ENCODE measurements around the gene RALA. TPM values are rescaled to one million over a fixed set of nuclear protein-coding genes. Genes with fewer than 3 reads are reported as not detected.

RALA gene
- total RNA-seq, 1 donor from 2014 or later, result 79.2 TPM

DNA sequence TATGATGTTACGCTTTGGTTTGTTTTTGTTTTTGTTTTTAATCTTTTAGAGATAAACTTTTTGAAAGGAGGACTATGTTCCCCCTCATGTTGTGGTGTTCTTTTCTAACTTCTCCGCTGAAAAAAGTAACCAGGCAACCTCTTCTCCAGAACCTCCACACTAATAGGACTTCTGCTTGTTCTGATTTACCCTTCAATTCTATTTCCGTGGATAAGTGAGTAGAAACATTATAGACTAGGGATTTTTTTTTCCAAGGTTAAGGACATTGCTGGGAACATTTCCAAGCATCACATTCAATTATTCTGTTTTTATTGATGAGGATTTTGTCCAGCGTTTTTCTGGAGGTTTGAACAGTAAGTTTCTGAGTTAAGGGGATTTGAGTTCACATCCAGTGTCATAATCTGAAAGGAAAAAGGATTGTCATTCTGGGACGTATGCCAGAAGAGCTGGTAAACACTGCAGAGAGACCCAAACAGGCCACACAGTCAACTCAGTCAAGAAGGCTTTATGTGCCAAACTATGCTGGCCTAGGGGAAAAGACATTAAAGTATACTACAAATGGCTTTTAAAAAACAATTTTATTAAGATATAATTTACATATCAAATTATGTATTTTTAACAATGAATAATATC, 28.3 kb upstream of the RALA start:
- no peak for TF ChIP-seq CTCF (IDR thresholded peaks at IDR 0.05; ENCODE audit: insufficient read depth, low read length, poor library complexity, severe bottlenecking)
- H3K36me3 ChIP-seq (ENCODE audit: control insufficient read depth, insufficient read depth, low read length), result no peaks in the 10 kb centered on the region
- no peak for DNase-seq (ENCODE audit: low read depth)
- no peaks in the 10 kb centered on the region for H3K27me3 ChIP-seq (ENCODE audit: control insufficient read depth, insufficient read depth, low read length)
- H3K4me3 ChIP-seq (ENCODE audit: low read depth, low read length), result no peak overlapping the region

DNA sequence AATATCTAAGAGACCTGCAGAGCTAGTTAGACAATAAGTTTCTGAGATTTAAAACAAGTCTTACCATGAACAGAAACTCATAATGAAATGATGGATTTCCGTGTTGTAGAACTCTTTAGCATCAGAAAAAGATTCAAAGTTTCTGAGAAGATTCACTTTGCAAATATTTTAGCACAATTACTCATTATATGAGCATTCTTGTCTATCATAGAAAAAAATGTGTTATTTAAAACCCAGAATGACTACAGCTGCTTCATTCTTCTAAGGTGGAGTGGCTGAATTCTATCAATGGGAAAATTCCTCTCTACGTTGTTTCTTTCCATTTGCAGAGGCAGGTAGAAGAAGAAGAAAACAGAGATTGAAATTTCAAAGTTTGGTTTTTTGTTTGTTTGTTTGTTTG, 21.0 kb upstream of the RALA start:
- no peak for TF ChIP-seq CTCF (IDR thresholded peaks at IDR 0.05; ENCODE audit: insufficient read depth, low read length, poor library complexity, severe bottlenecking)
- H3K4me3 ChIP-seq (ENCODE audit: low read depth, low read length), result no peak overlapping the region
- no peaks in the 10 kb centered on the region for H3K27me3 ChIP-seq (ENCODE audit: control insufficient read depth, insufficient read depth, low read length)
- no peaks in the 10 kb centered on the region for H3K36me3 ChIP-seq (ENCODE audit: control insufficient read depth, insufficient read depth, low read length)
- no peak for DNase-seq (ENCODE audit: low read depth)

GRCh38 chr7:39603924-39604323, 19.4 kb upstream of the RALA start:
- no peak for DNase-seq (ENCODE audit: low read depth)
- Histone ChIP-seq H3K4me3 (ENCODE audit: low read depth, low read length) (no peak overlapping the region), H3K36me3 (ENCODE audit: control insufficient read depth, insufficient read depth, low read length) (no peaks in the 10 kb centered on the region), H3K27me3 (ENCODE audit: control insufficient read depth, insufficient read depth, low read length) (no peaks in the 10 kb centered on the region)
- TF ChIP-seq CTCF (IDR thresholded peaks at IDR 0.05; ENCODE audit: insufficient read depth, low read length, poor library complexity, severe bottlenecking), result no peak

DNA sequence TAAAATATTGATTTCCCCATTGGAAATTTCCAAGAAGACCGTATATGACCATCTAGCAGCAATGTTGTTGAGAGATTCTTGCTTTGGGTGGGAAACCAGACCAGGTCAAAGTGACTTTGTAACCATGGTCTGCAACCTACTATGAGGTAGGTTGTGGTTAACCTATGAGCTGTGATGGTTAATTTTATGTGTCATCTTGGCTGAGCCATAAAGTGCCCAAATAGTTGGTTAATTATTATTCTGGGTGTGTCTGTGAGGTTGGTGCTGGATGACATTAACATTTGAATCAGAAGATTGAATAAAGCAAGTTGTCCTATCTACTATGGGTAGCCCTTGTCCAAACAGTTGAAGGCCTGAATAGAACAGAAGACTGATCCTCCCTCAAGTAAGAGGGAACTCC, 18.3 kb upstream of the RALA start:
- Histone ChIP-seq H3K4me3 (ENCODE audit: low read depth, low read length) (no peak overlapping the region), H3K36me3 (ENCODE audit: control insufficient read depth, insufficient read depth, low read length) (no peaks in the 10 kb centered on the region), H3K27me3 (ENCODE audit: control insufficient read depth, insufficient read depth, low read length) (no peaks in the 10 kb centered on the region)
- DNase-seq (ENCODE audit: low read depth), result no peak
- TF ChIP-seq CTCF (IDR thresholded peaks at IDR 0.05; ENCODE audit: insufficient read depth, low read length, poor library complexity, severe bottlenecking), result no peak

DNA sequence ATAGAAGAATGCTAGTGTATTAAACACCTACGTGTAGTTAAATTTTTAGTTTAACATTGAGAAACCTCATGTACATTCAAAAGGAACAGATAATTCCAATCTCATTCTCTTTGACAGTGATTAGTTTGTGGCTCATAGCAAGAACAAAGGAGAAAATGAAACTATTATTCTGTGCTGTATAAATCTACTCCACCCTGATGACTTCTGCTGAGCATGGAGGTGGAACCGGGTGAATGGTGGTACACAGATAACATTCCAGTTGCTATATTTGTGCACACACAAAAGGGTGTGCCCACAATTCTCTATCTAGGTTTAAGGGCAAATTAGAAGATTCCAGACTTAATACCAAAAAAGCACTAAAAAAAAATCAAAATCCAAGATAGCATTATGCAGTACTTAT, 17.0 kb upstream of the RALA start:
- no peak for TF ChIP-seq CTCF (IDR thresholded peaks at IDR 0.05; ENCODE audit: insufficient read depth, low read length, poor library complexity, severe bottlenecking)
- H3K4me3 ChIP-seq (ENCODE audit: low read depth, low read length), result no peak overlapping the region
- DNase-seq (ENCODE audit: low read depth), result no peak
- no peaks in the 10 kb centered on the region for H3K36me3 ChIP-seq (ENCODE audit: control insufficient read depth, insufficient read depth, low read length)
- H3K27me3 ChIP-seq (ENCODE audit: control insufficient read depth, insufficient read depth, low read length), result no peaks in the 10 kb centered on the region

GRCh38 chr7:39606941-39607340, 16.4 kb upstream of the RALA start:
- TF ChIP-seq CTCF (IDR thresholded peaks at IDR 0.05; ENCODE audit: insufficient read depth, low read length, poor library complexity, severe bottlenecking), result no peak
- no peak for DNase-seq (ENCODE audit: low read depth)
- no peaks in the 10 kb centered on the region for H3K27me3 ChIP-seq (ENCODE audit: control insufficient read depth, insufficient read depth, low read length)

More at GRCh38 chr7:39606941-39607340, 16.4 kb upstream of the RALA start:
- H3K4me3 ChIP-seq (ENCODE audit: low read depth, low read length), result no peak overlapping the region
- H3K36me3 ChIP-seq (ENCODE audit: control insufficient read depth, insufficient read depth, low read length), result no peaks in the 10 kb centered on the region
